ENCODE measurements around the gene NECTIN1.

- TF ChIP-seq ZNF565 (CRISPR knock-in tag; conservative IDR thresholded peaks at IDR 0.05; ENCODE audit: low read depth) (no peak), ZFP30 (CRISPR knock-in tag; IDR thresholded peaks at IDR 0.05) (no peak)
Measured at GRCh38 chr11:119721129-119722120, 7.6 kb downstream of the NECTIN1 start.

Measured in SK-N-SH treated with all-trans-retinoic acid at 6 μM for 48 hours (cell line).